HG03139 (cell line): ENCODE data around the gene DENND6B.
"Not testable (repeated sequence)": the region's sequence is repeated elsewhere in the genome, so short reads cannot be mapped to it uniquely, and the experiment has no call there.

ENCODE experiments used
- ATAC-seq: cut with Tn5 transposase; IDR thresholded peaks from one replicate; pipeline ENCODE4 v1.9.1; 2021; ENCODE audit not compliant: unreplicated experiment

DENND6B gene

GRCh38 chr22:50273781-50274180 is 53.0 kb downstream of the DENND6B start:
- not testable (repeated sequence) for ATAC-seq

GRCh38 chr22:50273352-50273751 is 53.5 kb downstream of the DENND6B start:
- not testable (repeated sequence) for ATAC-seq

GRCh38 chr22:50272044-50272802 is 54.6 kb downstream of the DENND6B start:
- no peak for ATAC-seq

GRCh38 chr22:50271519-50271970 is 55.3 kb downstream of the DENND6B start:
- ATAC-seq: no peak

GRCh38 chr22:50270666-50271394 is 56.0 kb downstream of the DENND6B start:
- ATAC-seq: no peak

DNA sequence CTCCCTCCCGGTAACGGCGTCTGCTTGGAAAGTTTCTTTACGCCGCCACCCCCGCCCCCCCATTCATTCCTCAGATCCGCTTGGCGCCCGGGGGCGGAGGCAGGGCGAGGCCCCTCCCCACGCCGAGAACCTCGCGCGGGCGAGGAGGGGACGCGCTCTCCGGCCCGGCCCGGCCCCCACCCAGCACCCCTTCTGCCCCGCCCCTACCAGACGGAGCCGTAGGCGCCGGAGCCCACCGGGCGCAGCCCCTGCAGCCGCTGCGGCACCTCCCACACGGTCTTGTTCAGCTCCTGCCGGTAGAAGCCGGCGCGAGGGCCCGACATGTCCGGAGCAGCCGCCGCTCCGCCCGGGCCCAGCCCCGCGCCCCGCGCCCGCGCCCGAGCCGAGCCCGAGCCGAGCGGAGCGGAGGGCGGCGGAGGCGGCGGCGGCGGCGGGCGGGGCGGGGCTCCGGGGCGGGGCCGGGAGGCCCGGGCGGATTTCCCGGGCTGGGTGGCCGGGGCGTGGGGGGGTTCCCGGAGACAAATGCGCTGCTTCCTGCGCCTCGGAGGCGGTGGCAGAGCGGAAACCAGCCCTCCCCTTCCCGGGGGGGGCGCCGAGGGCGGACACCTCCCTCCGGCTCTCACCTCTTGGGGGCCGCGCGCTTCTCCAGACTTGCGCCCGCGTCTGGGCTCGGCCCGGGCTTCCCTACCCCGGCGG is 56.7 kb downstream of the DENND6B start, which contains the start of gene MAPK11:
TSS of gene MAPK11 (minus strand) at position 411 of the 696 bp plus-strand sequence. CDS start at position 323, 88 bp downstream.
- ATAC-seq: no peak

GRCh38 chr22:50269573-50269969 is 57.2 kb downstream of the DENND6B start:
- no peak for ATAC-seq

DNA sequence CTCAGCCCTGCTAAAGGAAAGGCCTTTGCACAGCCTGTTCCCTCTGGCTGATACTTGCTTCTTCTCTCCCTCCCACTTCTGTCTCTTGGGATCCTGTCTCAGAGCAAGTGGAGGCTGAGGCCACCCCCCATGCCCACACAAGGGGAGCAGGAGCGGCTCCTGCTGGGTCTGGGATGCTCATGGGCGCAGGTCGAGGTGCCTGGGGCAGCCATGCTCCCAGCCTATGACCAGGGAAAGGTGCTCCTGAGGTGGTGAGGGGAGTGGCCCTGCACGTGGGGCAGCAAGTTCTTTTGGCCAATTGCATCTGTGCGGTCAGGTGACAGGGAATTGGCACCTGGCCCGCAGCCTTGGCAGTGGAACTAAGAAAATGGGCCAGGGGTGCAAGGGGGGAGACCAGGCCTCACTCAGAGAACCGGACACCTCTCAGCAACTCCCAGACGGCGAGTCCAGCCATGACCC is 58.1 kb downstream of the DENND6B start:
- no peak for ATAC-seq

- no peak for ATAC-seq
These were observed 59.0 kb downstream of the DENND6B start for GRCh38 chr22:50267591-50268390.

DNA sequence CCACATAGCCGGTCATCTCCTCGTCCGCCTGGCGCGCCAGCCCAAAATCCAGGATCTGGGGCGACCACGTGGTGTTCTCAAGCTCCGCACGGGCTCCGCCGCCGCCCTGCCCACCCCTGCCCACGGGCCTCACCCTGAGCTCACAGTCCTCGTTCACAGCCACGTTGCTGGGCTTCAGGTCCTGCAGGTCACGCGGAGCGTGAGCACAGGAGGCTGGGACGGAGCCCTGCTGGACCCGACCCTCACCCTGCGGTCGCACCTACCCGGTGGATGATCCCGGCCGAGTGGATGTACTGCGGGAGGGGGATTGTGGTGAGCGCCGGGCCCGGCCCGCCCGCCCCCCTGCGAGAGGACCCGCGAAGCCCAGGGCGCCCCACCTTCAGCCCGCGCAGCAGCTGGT is 59.8 kb downstream of the DENND6B start:
- ATAC-seq: no peak

- no peak for ATAC-seq
These were observed 61.7 kb downstream of the DENND6B start for GRCh38 chr22:50264946-50265669.

GRCh38 chr22:50264104-50264745 is 62.6 kb downstream of the DENND6B start:
- no peak for ATAC-seq

GRCh38 chr22:50262973-50263617 is 63.7 kb downstream of the DENND6B start:
- no peak for ATAC-seq

DNA sequence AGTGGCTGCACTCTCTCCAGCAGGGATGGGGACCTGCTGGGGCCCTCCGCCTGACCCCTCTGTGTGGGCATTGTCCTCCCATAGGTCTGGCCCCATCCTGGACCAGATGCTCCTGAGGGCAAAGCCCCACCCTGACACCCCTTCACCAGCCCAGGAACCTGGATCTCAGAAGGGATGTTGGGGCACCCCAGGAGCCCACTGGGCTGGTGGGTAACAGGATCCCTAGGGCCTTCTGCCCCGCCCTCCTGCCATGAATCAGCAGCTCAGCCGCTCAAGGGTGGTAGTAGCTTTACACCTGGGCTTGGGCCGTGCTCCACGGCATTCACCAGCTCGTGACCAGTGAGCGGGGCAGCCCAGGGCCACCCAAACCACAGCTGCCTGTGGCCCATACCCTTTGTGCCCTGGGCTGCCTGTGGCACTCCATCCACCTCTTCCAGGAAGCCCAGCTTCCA is 64.3 kb downstream of the DENND6B start:
- no peak for ATAC-seq

GRCh38 chr22:50261615-50262459 is 65.0 kb downstream of the DENND6B start, which contains the start of gene MAPK12:
MAPK12 (minus strand) TSS chr22:50261683; CDS start chr22:50261509, 174 bp downstream.
- ATAC-seq: no peak

GRCh38 chr22:50260801-50261614 is 65.8 kb downstream of the DENND6B start:
- ATAC-seq: no peak

DNA sequence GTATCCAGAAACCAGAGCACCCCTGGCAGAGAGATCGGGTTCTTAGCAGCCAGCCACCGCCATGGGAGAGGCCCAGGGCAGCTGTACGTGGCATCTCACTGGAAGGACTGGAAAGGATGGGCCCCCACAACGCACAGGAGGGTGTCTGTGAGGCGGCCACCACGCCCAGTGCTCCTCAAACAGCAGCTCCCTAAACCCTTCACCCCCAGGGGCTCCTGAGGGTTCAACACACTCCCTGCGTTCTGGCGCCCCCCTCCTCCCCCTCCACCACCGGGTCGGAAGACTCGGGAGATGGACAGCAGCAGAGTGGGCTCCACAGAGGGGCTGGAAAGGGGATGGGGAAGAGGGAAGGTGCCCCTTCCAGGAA is 66.4 kb downstream of the DENND6B start:
- ATAC-seq: no peak
